Measurements from ENCODE around the gene BPTF.
A peak's percentile ranks its signal among the peaks of the same experiment; 100 is the strongest.

DNA sequence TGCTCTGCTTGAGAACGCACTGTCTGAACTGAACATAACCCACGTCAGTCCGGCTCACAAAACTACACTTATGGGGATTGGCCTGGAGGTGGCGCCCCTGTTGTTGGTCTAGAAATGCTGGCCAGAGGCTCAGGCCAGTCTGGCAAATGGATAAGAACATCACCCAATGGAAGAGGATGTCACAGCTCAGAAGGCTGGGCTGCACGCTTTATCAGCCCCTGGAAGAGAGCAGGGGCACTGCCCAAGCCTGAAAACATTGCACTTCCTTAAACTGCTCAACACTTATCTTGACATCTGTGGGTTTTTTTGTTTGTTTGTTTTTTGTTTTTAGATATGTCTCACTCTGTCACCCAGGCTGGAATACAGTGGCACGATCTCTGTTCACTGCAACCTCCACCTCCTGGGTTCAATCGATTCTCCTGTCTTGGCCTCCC, 24.8 kb upstream of the BPTF start:
- TF ChIP-seq, protein P1, sequence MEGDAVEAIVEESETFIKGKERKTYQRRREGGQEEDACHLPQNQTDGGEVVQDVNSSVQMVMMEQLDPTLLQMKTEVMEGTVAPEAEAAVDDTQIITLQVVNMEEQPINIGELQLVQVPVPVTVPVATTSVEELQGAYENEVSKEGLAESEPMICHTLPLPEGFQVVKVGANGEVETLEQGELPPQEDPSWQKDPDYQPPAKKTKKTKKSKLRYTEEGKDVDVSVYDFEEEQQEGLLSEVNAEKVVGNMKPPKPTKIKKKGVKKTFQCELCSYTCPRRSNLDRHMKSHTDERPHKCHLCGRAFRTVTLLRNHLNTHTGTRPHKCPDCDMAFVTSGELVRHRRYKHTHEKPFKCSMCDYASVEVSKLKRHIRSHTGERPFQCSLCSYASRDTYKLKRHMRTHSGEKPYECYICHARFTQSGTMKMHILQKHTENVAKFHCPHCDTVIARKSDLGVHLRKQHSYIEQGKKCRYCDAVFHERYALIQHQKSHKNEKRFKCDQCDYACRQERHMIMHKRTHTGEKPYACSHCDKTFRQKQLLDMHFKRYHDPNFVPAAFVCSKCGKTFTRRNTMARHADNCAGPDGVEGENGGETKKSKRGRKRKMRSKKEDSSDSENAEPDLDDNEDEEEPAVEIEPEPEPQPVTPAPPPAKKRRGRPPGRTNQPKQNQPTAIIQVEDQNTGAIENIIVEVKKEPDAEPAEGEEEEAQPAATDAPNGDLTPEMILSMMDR (IDR thresholded peaks at IDR 0.05; ENCODE audit: borderline replicate concordance, extremely low read depth, low read length, poor library complexity, severe bottlenecking), result peak; percentile 51
- TF ChIP-seq EZH2 (IDR thresholded peaks at IDR 0.05; ENCODE audit: borderline replicate concordance, low read depth, low read length, severe bottlenecking), result no peak
